Fibroblast of skin of left biceps (primary cell): ENCODE data around the gene MACO1.

ENCODE experiments used
- DNase-seq, 2 experiments: peaks; one replicate each; pipeline ENCODE4 v3.0.0-alpha.2; 2013; ENCODE audit warnings: low read depth in 2 of 2

MACO1 gene

DNA sequence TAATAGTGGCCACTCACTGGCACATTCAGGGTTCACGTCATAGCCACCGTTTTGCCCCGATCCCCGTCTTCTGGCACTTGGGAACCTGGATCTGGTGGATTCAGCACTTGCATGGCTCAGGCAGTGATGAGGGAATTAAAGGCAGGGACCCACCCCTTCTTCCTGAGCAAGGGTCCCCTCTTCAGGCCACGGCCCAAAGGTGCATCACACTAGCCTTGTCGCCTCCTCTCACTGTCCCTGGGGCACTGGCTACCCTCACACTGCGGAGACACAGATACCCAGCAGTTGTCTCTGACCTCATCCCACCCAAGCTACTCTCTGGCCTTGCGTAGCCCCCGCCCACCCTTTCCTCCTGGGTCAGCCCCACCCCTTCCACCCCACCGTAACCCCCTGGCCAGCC is 92.8 kb downstream of the MACO1 start:
- DNase-seq = no peak

DNA sequence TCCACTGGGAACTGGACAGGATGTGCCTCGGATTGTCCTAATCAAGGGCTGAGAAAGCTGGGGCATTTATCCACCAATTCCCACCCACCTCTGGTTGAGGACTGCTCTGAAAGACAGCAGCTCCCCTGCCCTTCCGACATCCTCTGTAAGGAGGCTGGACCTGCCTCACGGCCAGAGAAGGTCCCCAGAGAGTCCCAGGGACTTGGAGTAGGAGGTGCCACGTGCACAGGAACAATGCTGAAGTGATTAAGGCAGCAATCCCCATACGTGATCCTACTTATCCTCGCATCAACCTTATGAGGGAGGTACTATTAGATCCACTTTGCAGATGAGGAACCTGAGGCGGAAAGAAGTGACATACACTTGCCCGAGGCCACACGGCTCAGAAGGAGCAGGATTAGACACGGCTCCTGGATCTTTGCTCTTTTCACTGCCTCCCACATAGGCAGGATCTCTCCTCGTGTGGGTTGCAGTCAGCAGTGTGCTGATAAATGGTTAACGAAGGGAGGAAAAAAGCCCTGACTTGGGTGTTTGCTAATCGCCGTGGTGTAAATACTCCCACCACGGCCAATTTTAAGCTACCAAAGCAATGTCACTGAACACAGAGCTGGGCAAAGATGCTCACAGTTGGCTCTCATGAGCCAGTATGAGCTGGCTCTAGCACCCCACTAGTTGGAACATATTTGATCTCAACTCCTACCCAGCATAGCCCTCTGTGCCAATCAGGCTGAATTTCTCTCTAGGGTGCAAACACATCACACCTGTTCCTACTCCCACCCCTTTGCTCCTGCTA is 94.1 kb downstream of the MACO1 start:
- no peak for DNase-seq

DNA sequence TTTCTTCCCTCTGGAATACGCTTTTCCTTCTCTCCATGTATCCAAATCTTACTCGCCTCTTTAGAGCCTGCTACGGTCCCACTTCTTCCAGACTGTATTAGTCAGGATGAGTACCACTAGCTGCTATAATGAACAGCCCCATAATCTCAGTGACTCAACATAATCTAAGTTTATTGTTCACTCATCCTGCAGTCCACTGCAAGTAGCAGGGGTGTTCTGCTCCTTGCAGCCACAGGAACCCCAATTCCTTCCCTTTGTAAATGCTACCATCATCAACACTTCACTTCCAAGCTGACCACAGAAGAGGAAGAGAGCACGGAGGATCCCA is 94.6 kb downstream of the MACO1 start:
- no peak for DNase-seq

DNA sequence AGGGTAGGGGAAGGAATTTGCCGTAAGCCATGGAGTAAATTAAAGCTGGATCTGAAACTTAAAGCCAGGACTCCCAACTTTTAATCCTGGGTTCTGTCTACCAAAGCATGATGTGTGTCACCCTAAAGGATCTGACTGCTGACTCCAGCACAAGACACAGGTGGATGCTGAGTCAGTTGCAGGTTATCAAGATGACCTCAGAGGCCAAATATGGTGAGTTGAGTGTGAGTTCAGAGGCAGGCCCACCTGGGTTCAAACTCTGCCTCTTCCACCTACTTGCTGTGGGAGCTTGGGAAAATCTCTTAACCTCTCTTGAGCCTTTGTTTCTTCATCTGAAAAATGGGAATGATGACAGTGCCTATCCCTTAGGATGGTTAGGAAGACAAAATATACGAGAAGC is 96.1 kb downstream of the MACO1 start:
- no peak for DNase-seq

DNA sequence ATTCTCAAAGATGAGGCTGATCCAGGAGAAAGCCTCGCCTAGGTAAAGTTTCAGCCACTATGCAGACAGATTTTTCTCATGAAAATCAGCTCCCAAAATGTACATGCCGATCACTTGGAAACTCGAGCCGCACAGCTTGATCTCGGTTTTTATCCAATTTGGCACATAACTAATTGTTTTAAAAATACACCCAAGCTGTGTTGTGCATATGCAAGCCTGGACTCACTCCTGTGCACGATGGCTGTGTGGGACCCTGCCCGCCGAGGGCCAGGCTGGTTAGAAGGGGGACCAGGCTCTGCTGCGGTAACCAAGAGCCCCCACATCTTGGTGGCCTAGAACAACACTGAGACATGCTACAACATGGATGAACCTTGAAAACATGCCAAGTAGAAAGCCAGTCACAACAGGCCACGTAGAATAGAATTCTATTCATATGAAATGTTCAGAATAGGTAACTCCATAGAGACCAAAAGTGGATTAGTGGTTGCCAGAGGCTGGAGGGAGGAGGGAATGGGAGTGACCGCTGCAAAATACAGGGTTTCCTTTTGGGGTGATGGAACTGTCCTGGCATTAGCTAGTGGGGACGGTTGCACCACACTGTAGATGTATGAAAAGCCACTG is 96.6 kb downstream of the MACO1 start:
- no peak for DNase-seq

DNA sequence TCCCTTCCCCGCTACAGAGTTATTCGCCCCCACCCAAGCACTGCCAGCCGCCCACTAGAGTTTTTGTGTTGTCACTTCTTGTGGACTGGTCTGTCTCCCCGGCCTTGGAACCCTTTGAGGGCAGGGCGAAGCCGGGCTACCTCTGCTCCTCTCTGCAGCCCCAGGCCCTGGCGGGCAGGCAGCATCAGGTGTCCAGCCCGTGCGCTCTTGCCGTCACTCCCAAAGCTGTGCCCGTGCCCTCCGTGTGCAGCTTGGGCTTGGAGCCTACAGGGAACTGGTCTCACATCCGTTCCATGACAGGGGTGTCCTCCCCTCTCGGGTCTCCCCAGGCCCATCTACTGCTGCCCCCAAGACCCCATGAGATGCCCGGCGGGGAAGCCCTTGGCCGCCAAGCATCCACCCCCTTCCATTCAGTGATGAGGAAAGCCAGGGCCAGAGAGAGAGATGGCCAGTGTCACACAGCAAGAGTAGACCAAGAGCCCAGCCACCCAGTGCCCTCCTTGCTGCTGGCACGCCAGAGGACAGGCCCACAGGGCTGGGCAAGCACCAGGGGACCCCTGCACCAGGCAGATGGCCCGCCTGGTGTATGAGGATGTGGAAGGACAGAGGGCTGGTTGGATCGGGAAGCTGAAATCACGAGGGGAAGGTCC is 97.4 kb downstream of the MACO1 start:
- DNase-seq = no peak

DNA sequence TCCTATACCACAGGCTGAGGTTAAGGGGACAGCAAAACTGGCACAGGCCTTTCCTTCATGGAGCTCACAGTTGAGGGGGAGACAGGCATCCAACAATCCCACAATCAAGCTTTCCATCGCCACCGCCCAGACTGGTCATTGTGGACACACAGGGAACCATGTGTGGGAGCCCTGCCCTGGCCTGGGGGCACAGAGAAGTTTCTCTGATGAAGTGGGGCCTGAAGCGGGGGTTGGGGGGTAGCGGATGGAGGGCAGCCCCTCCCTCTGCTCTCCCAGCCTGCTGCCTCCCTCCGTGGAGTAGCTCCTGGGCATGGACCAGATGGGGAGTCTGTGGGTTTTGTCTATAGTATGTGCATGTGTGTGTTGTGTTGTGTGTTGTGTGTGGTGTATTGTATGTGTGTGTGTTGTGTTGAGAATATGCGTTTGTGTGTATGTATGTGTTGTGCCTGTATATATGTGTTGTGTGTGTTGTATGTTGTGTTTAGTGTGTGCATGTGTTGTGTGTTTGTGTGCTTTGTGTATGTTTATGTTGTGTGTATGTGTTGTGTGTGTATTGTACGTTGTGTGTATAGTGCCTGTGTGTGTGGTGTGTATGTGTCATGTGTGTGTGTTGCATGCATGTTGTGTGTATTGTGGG is 98.3 kb downstream of the MACO1 start:
- no peak for DNase-seq

DNA sequence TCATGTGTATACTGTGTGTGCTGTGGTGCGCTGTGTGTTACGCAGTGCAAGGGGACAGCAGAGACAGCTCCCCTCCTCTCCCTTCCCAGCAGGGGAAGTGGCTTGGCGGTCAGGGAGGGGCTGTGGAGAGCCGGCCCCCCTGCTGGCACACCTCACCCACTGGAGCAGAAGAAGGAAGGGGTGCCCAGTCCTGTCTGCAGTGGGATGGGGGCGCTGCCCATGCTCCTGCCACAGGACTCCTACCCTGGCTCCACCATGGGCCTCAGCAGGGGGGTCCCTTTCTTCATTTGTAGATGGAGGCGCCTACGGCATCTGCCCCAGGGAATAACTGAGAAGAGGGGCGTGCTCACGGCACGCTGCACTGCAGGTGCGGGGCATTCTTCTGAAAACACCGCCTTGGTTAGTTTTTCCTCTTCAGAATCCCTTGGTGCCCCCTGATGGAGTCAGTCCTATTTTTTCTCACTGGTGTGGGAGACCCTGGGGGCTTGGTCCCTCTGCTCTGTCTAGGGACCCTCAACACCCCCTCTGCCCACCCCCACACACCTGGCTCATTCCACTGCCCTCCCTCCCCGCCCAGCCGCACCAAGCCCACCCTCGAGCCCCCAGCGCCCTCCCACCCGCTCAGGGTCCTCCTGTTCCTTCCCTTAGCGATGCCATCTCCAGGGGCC is 99.0 kb downstream of the MACO1 start:
- no peak for DNase-seq

DNA sequence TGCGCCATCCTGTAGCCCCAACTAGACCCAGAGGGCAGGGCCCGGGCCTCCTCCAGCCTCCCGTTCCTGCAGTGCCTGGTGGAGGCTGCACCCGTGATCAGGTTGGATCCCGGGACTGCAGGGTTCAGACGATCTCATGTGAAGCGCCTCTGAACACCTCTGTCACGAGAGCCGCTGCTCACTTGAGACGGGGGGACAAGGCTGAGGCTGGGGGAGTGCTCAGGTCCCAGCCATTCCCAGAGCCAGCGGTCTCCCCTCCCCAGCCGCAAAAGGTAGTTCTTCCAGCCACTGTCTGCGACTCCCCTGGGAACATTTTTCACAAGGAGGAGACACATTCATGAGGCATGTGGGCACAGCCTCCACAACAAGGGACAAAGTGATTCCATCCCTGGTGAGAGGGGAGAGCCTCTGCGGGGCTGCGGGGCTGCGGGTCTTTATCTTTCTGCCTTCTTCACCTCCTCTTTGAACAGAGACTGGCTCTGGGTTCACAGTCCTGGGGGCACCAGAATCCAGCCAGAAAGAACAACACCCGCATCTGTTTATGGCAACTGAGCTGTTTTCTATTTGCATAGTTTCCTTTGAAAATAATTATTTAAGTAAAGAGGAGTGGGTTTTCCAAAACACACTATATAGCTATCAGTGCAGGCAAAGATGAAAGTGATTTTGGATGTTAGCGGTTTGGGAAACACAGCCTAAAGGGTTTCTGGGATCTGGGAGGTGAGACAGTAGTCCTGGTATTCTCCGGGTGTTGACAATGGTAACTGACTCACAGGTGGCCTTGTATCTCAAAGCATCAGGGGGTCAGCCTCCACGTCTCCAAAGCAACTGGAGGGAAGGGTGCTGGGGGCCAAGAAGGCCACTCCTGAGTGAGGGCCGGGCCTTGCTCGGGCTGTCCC is 99.7 kb downstream of the MACO1 start:
- no peak for DNase-seq

DNA sequence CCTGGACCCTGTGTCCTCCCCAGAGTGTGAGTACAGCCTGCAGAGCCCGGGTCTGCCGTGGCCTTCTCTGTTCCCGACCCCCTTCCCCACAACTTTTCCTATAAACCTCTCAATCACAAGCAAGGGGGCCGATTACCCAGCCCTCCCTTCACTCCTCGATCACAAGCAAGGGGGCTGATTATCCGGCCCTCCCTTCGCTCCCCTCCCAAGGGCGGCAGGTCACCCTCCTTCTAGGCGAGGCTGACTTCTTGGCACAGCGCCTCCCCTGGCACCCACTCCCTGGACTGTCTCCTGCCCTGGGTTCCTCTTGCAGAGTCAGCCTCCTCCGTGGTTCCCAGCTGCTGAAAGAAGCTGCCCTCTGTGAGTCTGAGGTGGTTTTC is 100.4 kb downstream of the MACO1 start:
- DNase-seq = no peak

DNA sequence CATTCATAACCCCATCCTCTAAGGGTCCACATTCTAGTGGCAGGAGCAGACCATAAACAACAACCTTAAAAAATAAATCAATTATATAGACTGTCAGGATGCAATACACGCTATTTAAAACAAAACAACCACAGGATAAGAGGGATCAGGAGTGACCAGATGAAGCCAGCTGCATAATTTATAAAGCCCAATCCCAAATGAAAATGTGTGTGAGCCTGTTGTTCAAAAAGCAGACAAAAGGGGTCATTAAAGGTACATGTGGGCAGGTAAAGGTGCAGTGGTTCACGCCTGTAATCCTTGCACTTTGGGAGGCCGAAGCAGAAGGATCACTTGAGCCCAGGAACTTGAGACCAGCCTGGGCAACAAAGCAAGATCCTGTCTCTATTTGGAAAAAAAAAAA is 102.3 kb downstream of the MACO1 start:
- no peak for DNase-seq

DNA sequence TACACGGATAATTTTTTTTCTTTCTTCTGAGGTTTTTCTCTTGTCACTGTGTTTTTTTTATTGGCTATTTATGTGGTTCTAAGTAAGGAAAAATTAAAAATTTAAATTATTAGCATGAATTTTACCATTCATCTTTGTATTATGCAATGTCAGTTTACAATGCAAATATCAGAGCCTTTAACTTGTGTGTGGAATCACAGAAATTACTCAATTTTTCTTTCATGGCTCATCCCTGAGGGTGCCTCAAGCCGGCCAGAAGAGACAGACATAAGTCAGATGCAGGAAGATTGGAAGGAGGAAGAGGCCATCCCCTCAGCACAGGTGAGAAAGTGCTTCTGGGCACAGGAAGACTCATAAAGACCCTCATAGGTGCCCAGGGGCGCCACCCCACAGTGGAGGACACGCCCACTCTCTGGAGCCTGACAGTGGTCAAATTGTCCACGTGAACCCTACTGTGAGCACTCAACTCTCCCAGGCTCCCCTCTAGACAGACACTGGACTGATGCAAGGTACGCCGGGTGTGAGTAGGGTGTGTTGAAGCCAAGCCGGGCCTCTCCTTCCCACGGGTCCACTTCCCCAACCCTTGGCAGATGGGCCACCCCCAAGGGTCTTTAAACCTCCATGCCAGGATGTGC is 103.2 kb downstream of the MACO1 start:
- DNase-seq = no peak

DNA sequence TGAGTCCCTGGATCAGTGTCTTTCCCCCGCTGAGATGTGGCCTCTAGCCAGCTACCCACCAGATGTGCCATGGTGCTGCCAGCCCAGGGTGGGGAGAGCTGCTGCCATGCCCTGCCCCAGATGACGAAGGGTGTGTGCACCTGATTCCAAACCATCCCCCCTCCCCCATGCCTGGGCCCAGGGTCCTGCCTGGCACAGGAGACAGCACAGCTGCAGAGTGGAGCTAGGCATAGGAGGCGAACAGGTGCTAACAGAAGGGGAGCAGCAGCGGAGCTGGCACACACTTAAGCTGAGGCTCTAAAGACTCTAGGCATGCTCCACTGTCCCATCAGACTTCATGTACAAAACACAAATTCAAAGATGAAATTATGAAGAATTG is 103.7 kb downstream of the MACO1 start:
- DNase-seq = no peak

DNA sequence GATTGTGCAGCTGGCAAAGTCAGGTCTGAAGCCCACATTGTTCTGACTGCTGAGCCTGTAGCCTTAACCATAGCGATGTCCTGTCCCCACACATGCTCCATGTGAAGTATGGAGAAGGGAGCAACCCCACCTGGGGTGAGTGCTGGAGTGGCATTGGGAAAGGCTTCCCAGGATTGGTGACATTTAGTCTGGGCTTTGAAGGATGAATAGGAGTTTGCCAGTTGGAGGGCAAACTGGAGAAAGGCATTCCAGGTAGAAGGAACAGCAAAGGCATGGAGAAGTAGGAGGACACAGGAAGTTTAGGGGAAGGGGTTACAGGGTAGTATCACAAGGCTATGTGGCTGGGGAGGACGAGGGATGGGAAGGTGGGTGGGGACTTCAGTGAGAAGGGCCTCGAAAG is 105.4 kb downstream of the MACO1 start:
- DNase-seq = no peak

DNA sequence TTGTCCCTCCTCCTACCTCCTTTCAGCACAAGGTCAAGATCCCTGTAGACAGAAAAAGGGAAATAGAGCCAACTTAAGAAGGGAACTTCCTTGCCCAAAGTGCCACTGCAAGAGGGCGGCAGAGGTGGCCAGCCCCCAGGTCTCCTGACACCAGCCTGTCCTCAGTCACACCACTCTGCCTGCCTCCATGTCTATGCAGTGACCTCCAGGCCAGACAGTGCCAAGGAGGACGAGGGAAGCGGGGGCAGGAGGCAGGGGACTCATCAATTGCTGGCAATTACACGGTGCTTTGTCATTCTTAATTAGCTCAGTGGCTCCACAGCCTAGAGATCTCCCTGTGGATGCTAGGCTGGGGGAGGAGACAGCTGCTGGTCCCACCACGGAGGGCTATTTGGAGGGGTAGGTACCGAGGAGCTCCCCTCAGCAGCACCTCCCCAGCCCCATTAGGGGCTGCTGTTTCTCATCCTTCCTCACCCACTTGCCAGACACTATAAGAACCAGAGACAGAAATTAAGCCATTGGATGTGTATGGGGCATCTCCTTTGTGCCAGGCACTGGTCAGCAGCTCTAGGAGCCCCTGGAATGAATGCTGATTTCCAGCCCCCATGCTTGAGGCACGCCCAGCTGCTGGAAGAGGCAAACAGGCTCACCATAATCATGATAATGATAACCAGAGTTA is 106.6 kb downstream of the MACO1 start:
- no peak for DNase-seq

DNA sequence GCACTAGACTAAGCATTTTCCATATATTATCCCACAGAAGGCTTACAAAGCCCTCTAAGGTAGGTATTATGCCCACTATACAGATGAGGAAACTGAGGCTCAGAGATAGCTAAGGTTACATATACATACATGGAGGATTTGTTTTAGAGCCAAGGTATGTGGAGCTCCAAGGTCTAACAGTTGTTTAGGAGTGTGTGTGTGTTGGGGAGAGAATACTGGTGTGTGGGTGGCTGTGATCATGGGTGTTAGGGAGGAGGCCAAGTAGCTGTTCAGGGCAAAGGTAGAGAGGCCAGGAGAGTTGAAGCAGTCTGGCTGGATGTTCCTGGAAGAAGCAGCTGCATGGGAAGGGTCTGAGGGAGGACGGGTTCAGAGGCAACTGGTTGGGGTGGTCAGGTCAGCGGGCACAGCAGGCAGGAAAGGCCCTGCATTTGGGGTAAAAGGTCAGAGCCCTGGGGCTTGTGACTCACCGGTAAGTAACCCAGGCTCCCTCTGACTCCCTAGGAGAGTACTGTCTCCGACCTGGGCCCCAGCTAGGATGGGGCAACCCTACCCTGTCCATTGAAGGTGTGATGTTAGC is 107.6 kb downstream of the MACO1 start:
- no peak for DNase-seq

DNA sequence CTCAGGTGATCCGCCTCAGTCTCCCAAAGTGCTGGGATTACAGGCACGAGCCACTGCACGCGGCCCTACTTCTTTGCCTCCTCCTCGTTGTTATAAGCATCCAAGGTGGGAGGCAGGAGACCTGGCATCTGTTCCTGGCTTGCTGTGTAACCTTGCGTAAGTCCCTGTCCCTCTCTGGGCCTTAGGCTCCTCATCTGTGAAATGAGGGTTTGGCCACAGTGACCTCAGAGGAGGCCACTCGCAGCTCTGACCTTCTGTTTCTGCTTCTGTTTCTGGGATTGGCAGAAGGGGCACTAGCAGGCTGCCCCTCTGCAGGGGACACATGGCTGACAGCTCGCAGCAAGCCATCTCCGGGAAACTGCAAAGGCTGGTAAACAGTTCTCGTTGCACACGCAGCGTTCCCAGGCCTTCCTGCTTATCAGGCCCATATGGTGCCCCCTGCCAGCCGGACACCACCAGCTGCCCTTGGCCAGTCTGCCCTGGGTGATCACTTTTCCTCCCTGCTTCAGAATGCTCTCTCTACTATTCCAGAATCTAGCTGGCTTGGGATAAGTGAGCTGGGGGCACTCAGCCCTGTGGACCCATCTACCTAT is 110.1 kb downstream of the MACO1 start:
- DNase-seq = no peak

DNA sequence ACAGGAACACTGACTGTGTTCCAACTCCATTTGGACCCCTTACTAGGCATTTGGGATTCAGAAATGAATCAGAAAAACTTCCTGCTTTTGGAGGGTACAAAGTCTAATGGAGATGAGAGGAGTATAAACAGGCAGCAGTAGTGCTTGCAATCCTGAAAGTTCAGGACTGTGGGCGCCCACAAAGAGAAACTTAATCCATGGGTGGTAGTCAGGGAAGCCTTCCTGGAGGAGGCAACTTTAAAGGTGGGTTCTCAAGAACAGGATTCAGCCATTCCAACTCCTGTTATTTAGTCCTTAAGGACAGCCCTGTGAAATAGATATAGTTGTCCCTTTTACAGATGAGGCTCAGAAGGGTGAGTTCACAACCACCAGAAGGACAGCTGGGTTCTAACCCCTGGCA is 110.7 kb downstream of the MACO1 start:
- no peak for DNase-seq

DNA sequence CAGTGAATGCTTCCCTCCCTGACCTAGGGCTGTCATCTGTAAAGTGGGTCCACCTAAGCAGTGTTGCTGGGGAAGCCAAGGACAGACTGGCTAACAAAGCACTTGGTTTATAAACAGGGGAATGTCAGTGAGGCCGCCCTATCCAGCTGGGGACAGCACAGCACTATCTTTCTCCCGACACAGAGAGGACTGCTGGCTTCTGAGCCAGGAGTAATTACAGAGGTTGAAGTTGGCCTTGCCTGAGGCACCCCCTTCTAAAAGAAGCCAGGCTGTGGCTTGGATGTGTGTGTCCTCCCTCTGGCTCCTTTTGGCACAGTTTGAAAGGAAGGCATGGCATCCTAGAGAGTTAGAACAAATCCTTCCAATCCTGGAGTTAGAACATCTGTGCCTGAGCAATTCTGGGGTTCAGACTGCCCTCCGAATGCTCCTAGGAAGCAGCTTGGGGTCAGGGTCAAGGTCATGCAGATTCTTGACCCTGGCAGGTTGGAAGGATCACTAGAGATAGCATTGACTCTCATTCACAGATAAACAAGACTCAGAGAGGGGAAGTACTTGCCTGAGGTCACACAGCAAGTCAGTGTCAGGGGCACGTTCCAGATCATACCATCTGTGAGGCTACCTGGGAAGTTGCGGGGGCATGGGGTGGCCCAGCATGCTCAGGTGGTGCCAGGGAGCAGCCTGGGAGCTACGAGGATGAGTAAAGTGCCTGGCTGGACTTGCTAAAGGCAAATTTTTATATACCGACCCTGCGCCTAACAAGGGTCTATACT is 111.4 kb downstream of the MACO1 start:
- no peak for DNase-seq
